GM20000 (cell line): Measurements from ENCODE around the gene SMIM44.

Experiments used
- DNase-seq: peaks from one replicate; pipeline ENCODE4 v3.0.0; 2012; ENCODE audit warnings: low spot score
- CTCF ChIP-seq: IDR thresholded peaks from 2 replicates; pipeline ENCODE4 v1.5.1; 2012; ENCODE audit warnings: mild to moderate bottlenecking, control low read depth; ENCODE audit errors: extremely low read depth, missing control alignments

Gene SMIM44

GRCh38 chr19:3478409-3479176, 4.6 kb downstream of the SMIM44 start:
- TF ChIP-seq CTCF: no peak
- DNase-seq: no peak

GRCh38 chr19:3477951-3478350, 5.3 kb downstream of the SMIM44 start:
- TF ChIP-seq CTCF: no peak

GRCh38 chr19:3477506-3477905, 5.7 kb downstream of the SMIM44 start:
- no peak for TF ChIP-seq CTCF
- DNase-seq: no peak

More at GRCh38 chr19:3477951-3478350, 5.3 kb downstream of the SMIM44 start:
- DNase-seq: no peak

DNA sequence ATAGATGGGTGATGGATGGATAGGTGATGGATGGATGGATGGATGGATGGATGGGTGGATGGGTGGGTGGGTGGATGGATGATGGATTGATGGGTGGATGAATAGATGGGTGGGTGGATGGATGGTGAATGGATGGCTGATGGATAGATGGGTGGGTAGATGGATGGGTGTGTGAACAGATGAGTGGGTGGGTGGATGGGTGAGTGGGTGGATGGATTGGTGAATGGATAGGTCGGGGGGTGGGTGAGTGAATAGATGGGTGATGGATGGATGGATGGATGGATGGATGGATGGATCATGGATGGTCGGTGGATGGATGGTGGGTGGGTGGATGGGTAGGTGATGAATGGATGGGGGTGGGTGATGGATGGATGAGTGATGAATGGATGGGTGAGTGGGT, 6.4 kb downstream of the SMIM44 start:
- DNase-seq: no peak
- no peak for TF ChIP-seq CTCF

DNA sequence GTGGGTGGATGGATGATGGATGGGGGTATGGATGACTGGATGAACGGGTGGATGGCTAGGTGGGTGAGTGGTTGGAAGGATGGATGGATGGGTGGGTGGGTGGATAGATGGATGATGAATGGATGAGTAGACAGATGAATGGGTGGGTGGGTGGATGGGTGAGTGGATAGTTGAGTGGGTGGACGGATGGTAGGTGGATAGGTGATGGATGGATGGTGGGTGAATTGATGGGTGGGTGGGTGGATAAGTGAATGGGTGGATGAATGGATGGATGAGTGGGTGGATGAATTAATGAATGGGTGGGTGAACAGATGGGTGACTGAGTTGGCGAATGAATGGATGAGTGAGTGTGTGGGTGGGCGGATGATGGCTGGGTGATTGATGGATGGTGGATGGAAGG, 7.8 kb downstream of the SMIM44 start:
- TF ChIP-seq CTCF: no peak
- DNase-seq: no peak

DNA sequence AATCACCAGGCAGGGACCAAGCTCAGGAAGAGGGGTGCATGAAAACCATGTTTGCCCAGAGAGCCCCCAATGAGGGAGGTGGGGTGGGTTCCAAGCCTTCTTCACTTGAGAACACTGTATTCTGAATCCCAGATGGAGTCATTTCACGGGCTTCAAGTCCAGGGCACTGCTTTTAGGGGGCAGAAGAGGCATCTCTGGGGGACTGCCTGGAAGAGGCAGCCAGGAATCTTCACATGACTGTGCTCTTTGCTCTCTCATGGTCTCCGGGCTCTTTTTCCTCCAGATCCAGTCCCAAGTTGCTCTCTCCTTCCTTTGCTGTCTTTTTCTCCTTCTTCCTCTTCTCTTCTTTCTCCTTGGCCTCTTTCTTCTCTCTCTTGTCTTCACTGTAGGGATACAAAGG, 8.6 kb downstream of the SMIM44 start:
- no peak for TF ChIP-seq CTCF
- DNase-seq: no peak

GRCh38 chr19:3474010-3474409, 9.2 kb downstream of the SMIM44 start:
- DNase-seq: no peak
- no peak for TF ChIP-seq CTCF
